ENCODE measurements around the gene COG4.
"Not testable (repeated sequence)": the region's sequence is repeated elsewhere in the genome, so short reads cannot be mapped to it uniquely, and the experiment has no call there.

Gene COG4

GRCh38 chr16:70453117-70453891, 70.0 kb downstream of the COG4 start:
- no peak for DNase-seq

DNA sequence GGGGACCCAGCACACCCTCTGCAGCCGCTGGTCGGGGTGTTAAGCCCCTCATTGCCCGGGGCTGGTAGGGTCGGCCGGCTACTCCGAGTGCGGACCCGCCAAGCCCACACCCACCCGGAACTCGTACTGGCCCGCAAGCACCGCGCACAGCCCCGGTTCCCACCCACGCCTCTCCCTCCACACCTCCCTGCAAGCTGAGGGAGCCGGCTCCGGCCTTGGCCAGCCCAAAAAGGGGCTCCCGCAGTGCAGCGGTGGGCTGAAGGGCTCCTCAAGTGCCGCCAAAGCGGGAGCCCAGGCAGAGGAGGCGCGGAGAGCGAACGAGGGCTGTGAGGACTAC, 72.4 kb downstream of the COG4 start:
- DNase-seq: not testable (repeated sequence)

DNA sequence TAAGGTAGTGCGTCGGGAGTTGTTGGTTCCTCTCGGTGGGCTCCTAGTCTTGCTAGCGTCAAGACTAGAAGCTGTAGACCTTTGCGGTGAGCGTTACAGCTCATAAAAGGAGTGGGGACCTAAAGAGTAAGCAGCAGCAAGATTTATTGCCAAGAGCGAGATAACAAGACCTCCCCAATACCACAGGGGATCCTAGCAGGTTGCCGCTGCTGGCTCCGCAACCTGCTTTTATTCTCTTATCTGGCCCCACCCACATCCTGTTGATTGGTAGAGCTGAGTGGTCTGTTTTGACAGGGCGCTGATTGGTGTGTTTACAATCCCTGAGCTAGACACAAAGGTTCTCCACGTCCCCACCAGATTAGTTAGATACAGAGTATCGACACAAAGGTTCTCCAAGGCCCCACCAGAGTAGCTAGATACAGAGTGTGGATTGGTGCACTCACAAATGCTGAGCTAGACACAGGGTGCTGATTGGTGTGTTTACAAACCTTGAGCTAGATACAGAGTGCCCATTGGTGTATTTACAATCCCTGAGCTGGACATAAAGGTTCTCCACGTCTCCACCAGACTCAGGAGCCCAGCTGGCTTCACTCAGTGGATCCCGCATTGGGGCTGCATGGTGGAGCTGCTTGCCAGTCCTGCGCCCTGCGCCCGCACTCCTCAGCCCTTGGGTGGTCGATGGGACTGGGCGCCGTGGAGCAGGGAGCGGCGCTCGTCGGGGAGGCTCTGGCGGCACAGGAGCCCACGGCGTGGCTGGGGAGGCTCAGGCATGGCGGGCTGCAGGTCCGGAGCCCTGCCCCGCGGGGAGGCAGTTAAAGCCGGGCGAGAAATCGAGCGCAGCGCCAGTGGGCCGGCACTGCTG, 73.0 kb downstream of the COG4 start:
- DNase-seq: not testable (repeated sequence)

DNA sequence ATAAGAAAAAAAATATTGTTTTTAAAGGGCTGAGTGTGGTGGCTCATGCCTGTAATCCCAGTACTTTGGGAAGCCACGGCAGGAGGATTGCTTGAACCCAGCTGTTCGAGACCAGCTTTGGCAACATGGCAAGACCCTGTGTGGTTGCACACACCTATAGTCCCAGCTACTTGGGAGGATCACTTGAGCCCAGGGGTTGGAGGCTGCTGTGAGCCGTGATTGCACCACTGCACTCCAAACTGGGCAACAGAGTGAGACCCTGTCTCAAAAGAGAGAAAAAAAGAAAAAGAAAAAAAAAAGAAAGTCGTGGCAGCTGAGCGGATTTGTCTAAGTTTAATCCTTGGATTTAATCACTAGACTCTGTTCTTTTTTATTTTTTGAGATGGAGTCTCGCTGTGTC, 75.3 kb downstream of the COG4 start:
- no peak for DNase-seq

- DNase-seq: no peak
Observed at GRCh38 chr16:70444249-70445063, 78.9 kb downstream of the COG4 start.

- no peak for DNase-seq
Observed at GRCh38 chr16:70442344-70442743, 81.0 kb downstream of the COG4 start.

- DNase-seq: no peak
Observed at GRCh38 chr16:70441406-70441990, 81.9 kb downstream of the COG4 start.

DNA sequence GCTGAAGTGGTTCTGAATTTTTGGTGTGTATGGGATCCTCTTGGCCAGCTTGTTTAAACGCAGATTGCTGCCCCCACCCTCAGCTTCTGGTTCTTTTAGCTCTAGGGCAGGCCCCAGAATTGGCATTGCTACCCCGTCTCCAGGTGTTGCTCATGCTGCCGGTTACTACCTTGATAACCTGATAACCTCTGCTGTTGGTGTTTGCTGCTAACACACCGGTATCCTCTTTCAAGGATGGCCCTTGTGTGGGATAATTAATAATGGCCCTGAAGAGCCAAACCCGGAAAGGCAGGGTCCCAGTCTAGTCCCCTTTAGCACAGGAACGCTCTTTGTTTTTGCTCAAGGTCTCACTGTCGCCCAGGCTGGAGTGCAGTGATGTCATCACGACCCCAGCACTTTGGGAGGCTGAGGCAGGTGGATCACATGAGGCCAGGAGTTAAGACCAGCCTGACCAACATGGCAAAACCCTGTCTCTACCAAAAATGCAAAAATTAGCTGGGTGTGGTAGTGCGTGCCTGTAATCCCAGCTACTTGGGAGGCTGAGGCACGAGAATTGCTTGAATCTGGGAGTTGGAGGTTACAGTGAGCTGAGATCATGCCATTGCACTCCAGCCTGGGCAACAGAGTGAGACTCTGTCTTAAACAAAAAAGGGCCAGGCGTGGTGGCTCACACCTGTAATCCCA, 83.2 kb downstream of the COG4 start:
- peak; percentile 43 for DNase-seq

- DNase-seq: peak; percentile 90
Observed at GRCh38 chr16:70438969-70439862, 84.1 kb downstream of the COG4 start, which contains the start of gene ST3GAL2. TSS of gene ST3GAL2 (minus strand) at chr16:70439100. CDS start at chr16:70398530, 40,570 bp downstream.

- DNase-seq: no peak
Observed at GRCh38 chr16:70438585-70438968, 84.8 kb downstream of the COG4 start.

DNA sequence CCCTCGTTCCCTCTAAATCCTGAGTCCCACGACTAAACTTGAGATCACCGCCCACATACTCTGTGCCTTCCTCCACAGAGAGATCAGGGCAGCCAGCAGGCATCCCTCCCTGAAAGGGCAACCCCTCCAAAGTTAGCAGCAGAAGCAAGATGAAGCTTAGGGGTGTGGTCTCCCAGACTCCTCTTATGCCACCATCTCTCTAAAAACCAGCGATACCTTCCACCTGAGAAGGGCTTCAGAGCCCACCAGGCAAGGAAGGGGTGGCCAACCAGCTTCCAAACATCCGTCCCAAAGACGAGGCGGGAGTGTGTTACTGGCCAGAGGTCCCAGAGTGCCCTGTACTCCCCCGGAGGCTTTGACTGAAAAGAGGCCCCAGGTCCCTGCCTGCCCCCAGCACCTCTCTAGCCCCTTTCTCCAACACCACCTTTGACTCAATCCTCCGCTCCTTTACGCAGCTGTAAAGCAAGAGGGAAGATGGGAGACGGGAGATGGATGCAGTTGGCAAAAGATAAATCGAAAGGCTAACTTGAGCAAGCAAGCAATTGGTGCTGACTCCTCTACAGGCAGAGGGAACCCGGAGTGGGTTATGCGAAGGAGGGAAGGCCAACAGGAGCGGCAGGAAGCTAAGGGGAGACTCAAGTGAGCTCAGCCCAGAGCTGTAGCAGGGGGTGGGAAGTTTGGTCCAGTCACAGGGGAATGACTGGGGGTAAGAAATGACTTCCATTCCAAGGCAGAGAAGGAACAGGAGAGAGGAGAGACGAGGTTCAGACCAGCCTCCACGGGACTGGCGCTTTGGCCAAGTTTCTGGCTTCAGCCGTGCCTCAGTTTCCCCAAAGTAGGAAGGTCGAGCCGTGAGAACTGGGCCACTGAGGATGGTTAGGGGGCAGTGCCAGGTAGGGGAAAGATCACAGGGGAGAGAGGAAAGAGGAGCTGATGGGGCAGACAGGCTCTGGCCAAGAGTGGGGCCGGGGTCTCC, 85.5 kb downstream of the COG4 start:
- DNase-seq: no peak

DNA sequence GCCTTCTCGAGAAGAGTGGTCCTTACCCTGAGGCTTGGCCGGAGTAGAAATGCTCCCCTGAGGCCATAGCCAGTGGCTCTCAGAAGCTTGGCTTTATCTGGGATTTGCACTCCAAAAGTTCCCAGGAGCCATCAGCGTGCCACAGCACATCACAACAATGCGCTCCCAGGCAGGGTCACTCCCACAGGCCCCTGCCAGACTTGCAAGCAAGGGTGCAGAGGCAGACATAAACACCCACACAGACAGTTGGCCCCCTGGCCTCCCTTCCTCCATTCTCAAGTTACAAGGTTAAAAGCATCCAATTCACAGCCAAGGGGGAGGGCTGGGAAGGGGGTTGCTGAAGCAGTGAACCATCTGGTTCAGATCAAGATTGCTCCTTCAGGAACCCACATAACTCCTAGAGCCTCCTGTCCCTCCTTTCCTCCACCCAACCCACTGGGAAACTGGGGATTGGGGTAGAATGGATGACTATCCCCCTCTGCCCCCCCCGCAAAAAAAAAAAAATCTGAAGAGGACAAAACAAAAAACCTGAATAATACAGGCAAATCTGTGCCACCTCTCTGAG, 86.3 kb downstream of the COG4 start:
- no peak for DNase-seq

GRCh38 chr16:70434484-70435260, 88.7 kb downstream of the COG4 start:
- DNase-seq: no peak

- no peak for DNase-seq
Observed at GRCh38 chr16:70433458-70434103, 89.8 kb downstream of the COG4 start.

DNA sequence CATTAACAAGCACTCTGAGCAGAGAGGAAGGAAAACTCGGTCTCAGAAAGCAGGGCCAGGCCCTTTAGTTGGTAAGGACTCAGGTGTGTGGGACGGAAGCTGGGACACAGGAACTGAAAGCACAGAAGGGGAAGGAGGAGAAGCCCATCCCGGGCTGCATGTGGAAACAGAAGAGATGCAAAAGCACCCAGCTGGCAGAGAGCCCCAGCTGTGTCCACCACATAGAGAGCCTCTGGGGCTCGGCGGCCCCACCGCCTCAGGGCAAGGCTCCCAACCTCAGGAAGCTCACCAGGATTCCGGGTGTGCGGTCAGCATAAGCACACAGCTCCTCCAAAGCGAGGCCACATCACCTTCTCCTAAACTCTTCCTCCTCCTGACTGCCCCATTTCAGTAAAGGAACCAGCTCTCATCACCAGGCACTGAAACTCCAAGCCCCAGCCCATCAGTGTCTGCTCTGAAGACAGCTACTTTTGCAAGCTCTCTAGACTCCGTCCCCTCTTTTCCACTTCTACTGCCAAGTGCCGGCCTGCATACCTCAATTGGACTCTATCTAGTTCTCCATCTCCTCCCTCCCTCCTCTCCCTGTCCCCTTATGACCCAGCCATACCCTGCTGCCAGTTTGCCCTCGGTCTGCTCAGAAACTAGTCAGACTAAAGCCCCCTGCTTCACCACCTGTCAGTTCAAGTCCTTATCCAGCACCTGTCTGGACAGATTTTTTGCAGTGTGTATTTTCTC, 90.5 kb downstream of the COG4 start:
- no peak for DNase-seq

GRCh38 chr16:70432356-70432722, 91.0 kb downstream of the COG4 start:
- no peak for DNase-seq
